ENCODE results near the gene WHRN.

WHRN gene

GRCh38 chr9:114492991-114493390 lies 12.3 kb downstream of the WHRN start:
- Histone ChIP-seq H3K4me1 (ENCODE audit: control insufficient read depth, insufficient read depth, low read length, unreplicated experiment) (no peaks in the 10 kb centered on the region), H3K27ac (ENCODE audit: low read depth, low read length) (no peak overlapping the region), H3K4me3 (ENCODE audit: low read depth, low read length) (no peak overlapping the region), H3K79me2 (ENCODE audit: control insufficient read depth, insufficient read depth, low read length, unreplicated experiment) (no peaks in the 10 kb centered on the region), H3K27me3 (ENCODE audit: insufficient read depth, low read length) (peaks cover 14% of the 10 kb centered on the region; the same call in 1 of the 2 replicates), H2AFZ (ENCODE audit: low read length, unreplicated experiment) (no peak overlapping the region), H3K36me3 (ENCODE audit: insufficient read depth, low read length) (no peaks in the 10 kb centered on the region)

GRCh38 chr9:114491430-114492003 lies 13.8 kb downstream of the WHRN start:
- Histone ChIP-seq H3K27ac (ENCODE audit: low read depth, low read length) (no peak overlapping the region), H3K4me3 (ENCODE audit: low read depth, low read length) (no peak overlapping the region), H3K4me1 (ENCODE audit: control insufficient read depth, insufficient read depth, low read length, unreplicated experiment) (peaks cover 8% of the 10 kb centered on the region), H2AFZ (ENCODE audit: low read length, unreplicated experiment) (no peak overlapping the region), H3K36me3 (ENCODE audit: insufficient read depth, low read length) (no peaks in the 10 kb centered on the region), H3K27me3 (ENCODE audit: insufficient read depth, low read length) (peaks cover 14% of the 10 kb centered on the region; the same call in 1 of the 2 replicates), H3K79me2 (ENCODE audit: control insufficient read depth, insufficient read depth, low read length, unreplicated experiment) (no peaks in the 10 kb centered on the region)

GRCh38 chr9:114489928-114490327 lies 15.3 kb downstream of the WHRN start:
- Histone ChIP-seq H3K4me3 (ENCODE audit: low read depth, low read length) (no peak overlapping the region), H3K79me2 (ENCODE audit: control insufficient read depth, insufficient read depth, low read length, unreplicated experiment) (no peaks in the 10 kb centered on the region), H3K27me3 (ENCODE audit: insufficient read depth, low read length) (peaks cover 9% of the 10 kb centered on the region; the same call in 1 of the 2 replicates), H3K4me1 (ENCODE audit: control insufficient read depth, insufficient read depth, low read length, unreplicated experiment) (peaks cover 20% of the 10 kb centered on the region), H3K36me3 (ENCODE audit: insufficient read depth, low read length) (no peaks in the 10 kb centered on the region), H2AFZ (ENCODE audit: low read length, unreplicated experiment) (no peak overlapping the region), H3K27ac (ENCODE audit: low read depth, low read length) (no peak overlapping the region)

- Histone ChIP-seq H3K4me1 (ENCODE audit: control insufficient read depth, insufficient read depth, low read length, unreplicated experiment) (peaks cover 27% of the 10 kb centered on the region), H3K27ac (ENCODE audit: low read depth, low read length) (no peak overlapping the region), H3K4me3 (ENCODE audit: low read depth, low read length) (no peak overlapping the region), H3K36me3 (ENCODE audit: insufficient read depth, low read length) (no peaks in the 10 kb centered on the region), H3K79me2 (ENCODE audit: control insufficient read depth, insufficient read depth, low read length, unreplicated experiment) (no peaks in the 10 kb centered on the region), H3K27me3 (ENCODE audit: insufficient read depth, low read length) (no peaks in the 10 kb centered on the region), H2AFZ (ENCODE audit: low read length, unreplicated experiment) (no peak overlapping the region)
Measured at GRCh38 chr9:114488398-114489129, 16.7 kb downstream of the WHRN start.

- no peaks in the 10 kb centered on the region for H3K36me3 ChIP-seq (ENCODE audit: insufficient read depth, low read length)
- H3K79me2 ChIP-seq (ENCODE audit: control insufficient read depth, insufficient read depth, low read length, unreplicated experiment): no peaks in the 10 kb centered on the region
- H3K4me3 ChIP-seq (ENCODE audit: low read depth, low read length): no peak overlapping the region
- no peaks in the 10 kb centered on the region for H3K27me3 ChIP-seq (ENCODE audit: insufficient read depth, low read length)
- peaks cover 27% of the 10 kb centered on the region for H3K4me1 ChIP-seq (ENCODE audit: control insufficient read depth, insufficient read depth, low read length, unreplicated experiment)
- H3K27ac ChIP-seq (ENCODE audit: low read depth, low read length): no peak overlapping the region
- H2AFZ ChIP-seq (ENCODE audit: low read length, unreplicated experiment): no peak overlapping the region
Measured at GRCh38 chr9:114487607-114488300, 17.5 kb downstream of the WHRN start.

GRCh38 chr9:114486205-114486963 lies 18.9 kb downstream of the WHRN start:
- no peak overlapping the region for H3K4me3 ChIP-seq (ENCODE audit: low read depth, low read length)
- peaks cover 27% of the 10 kb centered on the region for H3K4me1 ChIP-seq (ENCODE audit: control insufficient read depth, insufficient read depth, low read length, unreplicated experiment)
- no peaks in the 10 kb centered on the region for H3K79me2 ChIP-seq (ENCODE audit: control insufficient read depth, insufficient read depth, low read length, unreplicated experiment)
- no peaks in the 10 kb centered on the region for H3K36me3 ChIP-seq (ENCODE audit: insufficient read depth, low read length)
- no peak overlapping the region for H3K27ac ChIP-seq (ENCODE audit: low read depth, low read length)
- no peak overlapping the region for H2AFZ ChIP-seq (ENCODE audit: low read length, unreplicated experiment)
- H3K27me3 ChIP-seq (ENCODE audit: insufficient read depth, low read length): no peaks in the 10 kb centered on the region

- Histone ChIP-seq H3K4me1 (ENCODE audit: control insufficient read depth, insufficient read depth, low read length, unreplicated experiment) (peaks cover 30% of the 10 kb centered on the region), H3K4me3 (ENCODE audit: low read depth, low read length) (no peak overlapping the region), H3K36me3 (ENCODE audit: insufficient read depth, low read length) (no peaks in the 10 kb centered on the region), H3K27ac (ENCODE audit: low read depth, low read length) (peak overlapping the region; percentile 35; the same call in 1 of the 2 replicates), H3K27me3 (ENCODE audit: insufficient read depth, low read length) (no peaks in the 10 kb centered on the region), H3K79me2 (ENCODE audit: control insufficient read depth, insufficient read depth, low read length, unreplicated experiment) (no peaks in the 10 kb centered on the region), H2AFZ (ENCODE audit: low read length, unreplicated experiment) (no peak overlapping the region)
Measured at GRCh38 chr9:114484854-114485443, 20.3 kb downstream of the WHRN start.

GRCh38 chr9:114484215-114484853 lies 20.9 kb downstream of the WHRN start:
- Histone ChIP-seq H3K36me3 (ENCODE audit: insufficient read depth, low read length) (no peaks in the 10 kb centered on the region), H3K27ac (ENCODE audit: low read depth, low read length) (peak overlapping the region; percentile 35; the same call in 1 of the 2 replicates), H3K4me1 (ENCODE audit: control insufficient read depth, insufficient read depth, low read length, unreplicated experiment) (peaks cover 30% of the 10 kb centered on the region), H2AFZ (ENCODE audit: low read length, unreplicated experiment) (no peak overlapping the region), H3K4me3 (ENCODE audit: low read depth, low read length) (no peak overlapping the region), H3K79me2 (ENCODE audit: control insufficient read depth, insufficient read depth, low read length, unreplicated experiment) (no peaks in the 10 kb centered on the region), H3K27me3 (ENCODE audit: insufficient read depth, low read length) (no peaks in the 10 kb centered on the region)

- Histone ChIP-seq H3K4me3 (ENCODE audit: low read depth, low read length) (no peak overlapping the region), H3K36me3 (ENCODE audit: insufficient read depth, low read length) (no peaks in the 10 kb centered on the region), H3K4me1 (ENCODE audit: control insufficient read depth, insufficient read depth, low read length, unreplicated experiment) (peaks cover 30% of the 10 kb centered on the region), H3K27me3 (ENCODE audit: insufficient read depth, low read length) (no peaks in the 10 kb centered on the region), H2AFZ (ENCODE audit: low read length, unreplicated experiment) (no peak overlapping the region), H3K79me2 (ENCODE audit: control insufficient read depth, insufficient read depth, low read length, unreplicated experiment) (no peaks in the 10 kb centered on the region), H3K27ac (ENCODE audit: low read depth, low read length) (no peak overlapping the region)
Measured at GRCh38 chr9:114483499-114483898, 21.8 kb downstream of the WHRN start.

GRCh38 chr9:114482593-114482992 lies 22.7 kb downstream of the WHRN start:
- Histone ChIP-seq H3K4me1 (ENCODE audit: control insufficient read depth, insufficient read depth, low read length, unreplicated experiment) (peaks cover 27% of the 10 kb centered on the region), H3K79me2 (ENCODE audit: control insufficient read depth, insufficient read depth, low read length, unreplicated experiment) (no peaks in the 10 kb centered on the region), H3K27me3 (ENCODE audit: insufficient read depth, low read length) (no peaks in the 10 kb centered on the region), H3K36me3 (ENCODE audit: insufficient read depth, low read length) (no peaks in the 10 kb centered on the region), H3K4me3 (ENCODE audit: low read depth, low read length) (no peak overlapping the region), H2AFZ (ENCODE audit: low read length, unreplicated experiment) (no peak overlapping the region), H3K27ac (ENCODE audit: low read depth, low read length) (no peak overlapping the region)

Measured in ACC112 (cell line).